HL-60/S4 (cell line): ENCODE measurements around the gene CREB5.

Source experiments
- in situ Hi-C: fragments of 300-500 bp; cut with MboI; formaldehyde crosslinking; loops from 2 replicates; pipeline ENCODE4 v1.14.3; 2022; ENCODE audit warnings: low sequenced_read_pairs

The CREB5 gene

GRCh38 chr7:28729727-28730126, 317.4 kb downstream of the CREB5 start:
- in situ Hi-C loops = no loop called here

DNA sequence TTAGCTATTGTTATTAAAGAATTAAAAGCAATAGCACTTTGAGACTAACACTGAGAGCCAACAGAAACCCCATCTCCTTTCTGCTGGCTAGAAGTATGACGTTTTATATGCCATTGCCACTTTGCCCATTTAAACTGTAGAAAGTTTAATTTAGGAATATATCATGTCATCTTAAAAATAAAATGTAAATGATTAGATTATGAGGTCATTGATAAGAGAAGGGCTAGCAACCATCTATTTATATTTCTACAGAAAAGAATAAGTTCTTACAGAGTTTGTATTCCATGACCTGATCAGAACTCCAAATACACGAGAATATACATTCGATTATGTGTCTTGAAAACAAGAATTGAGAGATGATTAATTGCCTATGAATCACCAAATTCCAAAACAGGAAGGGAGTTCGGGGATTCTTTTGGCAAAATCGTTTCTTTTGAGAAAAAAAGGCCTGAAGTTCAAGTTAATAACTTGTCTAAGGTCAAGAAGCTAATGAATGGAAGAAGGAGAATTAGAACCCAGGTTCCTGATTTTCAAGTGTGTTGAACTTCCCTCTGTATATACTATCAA, 318.9 kb downstream of the CREB5 start:
- in situ Hi-C loops = no loop called here

DNA sequence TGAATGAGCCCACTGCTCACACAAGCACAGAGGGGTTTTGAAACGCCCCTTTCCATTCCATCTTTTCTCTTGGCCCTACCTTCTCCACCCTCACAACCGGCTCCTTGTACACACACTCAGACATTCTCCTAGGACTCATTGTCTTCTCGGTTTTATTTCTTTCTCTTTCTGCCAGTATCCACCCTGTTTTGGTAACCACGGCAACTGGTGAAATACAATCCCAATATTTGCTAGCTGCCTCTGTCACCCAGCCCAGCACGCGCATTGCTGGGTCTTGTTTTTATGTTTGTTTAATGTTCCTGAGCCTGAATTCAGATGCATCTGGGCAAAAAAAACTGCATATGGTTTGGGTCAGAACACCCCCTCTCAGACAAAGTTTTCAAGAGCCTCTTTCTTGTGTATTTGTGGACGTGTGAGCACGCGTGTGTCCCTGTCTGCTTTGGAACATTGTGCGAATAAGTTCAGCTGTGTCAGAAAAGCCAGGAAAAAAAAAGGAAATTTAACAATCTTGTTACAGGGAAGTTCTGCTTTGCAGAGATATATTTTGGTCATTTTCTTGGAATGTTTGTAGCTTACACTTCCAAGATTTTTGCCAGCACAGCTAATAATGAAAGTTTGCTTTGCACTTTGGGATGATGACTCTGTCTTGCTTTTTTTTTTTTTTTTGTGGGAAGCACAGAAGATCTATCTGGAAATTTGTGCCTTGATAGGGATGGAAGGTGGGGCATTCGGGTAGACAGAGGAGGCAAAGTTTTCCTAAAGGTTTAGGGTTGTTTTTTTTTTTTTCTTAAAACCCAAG, 320.0 kb downstream of the CREB5 start:
- in situ Hi-C loops = no loop called here

DNA sequence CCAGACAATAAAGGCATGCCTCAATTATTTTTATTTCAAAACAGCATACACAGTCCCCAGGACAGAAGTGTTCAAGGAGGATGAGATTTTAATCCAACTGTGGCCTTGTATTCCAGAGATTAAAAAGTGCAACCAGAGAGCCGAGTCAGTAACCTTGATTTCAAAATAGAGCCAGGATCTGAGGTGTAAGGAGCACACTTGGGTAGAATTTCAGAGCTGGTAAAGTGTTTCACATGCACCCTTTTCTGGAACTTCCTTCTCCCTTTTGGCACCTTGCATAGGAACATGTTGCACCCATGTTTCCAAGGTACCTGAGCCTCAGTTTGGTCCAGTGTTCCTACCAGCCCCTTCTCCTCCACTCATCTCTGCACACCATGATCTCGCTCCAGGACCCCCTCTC, 320.7 kb downstream of the CREB5 start:
- in situ Hi-C loops = no loop called here

GRCh38 chr7:28738412-28738811, 326.1 kb downstream of the CREB5 start:
- in situ Hi-C loops = no loop called here

DNA sequence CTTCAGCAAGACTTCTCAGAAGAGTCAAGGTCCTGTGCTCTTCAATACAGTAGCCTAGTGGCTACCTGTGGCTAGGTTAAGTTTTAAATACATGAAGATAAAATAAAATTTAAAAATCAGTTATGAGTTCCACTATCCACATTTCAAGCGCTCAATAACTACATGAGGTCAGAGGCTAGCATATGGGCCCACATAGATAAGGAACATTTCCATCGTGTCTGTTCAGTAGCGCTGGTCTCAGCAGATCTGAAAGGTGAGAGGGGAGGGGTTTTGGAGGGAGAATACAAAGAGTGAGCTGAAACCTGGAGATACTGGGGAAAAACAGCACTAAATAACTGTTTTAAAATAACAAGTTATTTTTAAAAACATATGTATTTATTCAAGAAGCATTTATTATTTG, 326.8 kb downstream of the CREB5 start:
- in situ Hi-C loops = no loop called here

DNA sequence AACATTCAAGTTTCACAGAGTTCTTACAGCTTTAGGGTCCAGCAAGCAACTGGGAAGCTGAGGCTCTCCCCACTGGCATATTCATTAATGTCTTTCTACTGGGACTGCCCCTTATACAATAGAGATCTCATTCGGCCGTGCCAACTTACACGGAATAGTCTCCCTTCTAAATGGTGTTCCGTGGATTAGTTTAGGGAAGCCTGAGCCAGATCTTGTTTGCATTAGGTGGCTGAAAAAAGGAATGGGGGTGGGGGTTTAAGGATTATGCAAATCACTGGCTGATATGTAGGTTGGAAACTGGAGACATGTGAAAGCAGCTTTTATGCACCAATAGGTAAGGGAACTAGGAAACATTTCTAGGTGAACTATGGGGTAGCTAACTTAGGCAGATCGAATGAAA, 327.5 kb downstream of the CREB5 start:
- in situ Hi-C loops = no loop called here

DNA sequence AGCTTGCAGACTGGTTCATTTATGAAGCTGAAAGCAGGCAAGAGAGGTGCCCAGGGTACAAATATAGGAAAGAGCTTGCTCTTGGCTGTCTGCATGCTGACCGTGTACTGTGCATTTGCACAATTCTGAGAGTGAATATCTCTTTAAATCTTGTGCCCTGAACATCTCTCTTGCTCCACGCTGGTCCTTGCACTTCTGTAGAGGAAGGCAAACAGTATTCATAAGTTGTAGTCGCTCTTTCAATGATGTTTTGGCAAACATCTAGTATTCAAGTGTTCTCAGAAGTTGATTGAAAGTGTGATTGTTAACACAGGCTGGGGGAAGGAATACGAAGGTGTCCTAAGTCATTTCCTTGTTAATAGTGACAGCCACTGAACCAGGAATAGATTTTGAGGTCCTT, 332.6 kb downstream of the CREB5 start:
- in situ Hi-C loops = no loop called here

DNA sequence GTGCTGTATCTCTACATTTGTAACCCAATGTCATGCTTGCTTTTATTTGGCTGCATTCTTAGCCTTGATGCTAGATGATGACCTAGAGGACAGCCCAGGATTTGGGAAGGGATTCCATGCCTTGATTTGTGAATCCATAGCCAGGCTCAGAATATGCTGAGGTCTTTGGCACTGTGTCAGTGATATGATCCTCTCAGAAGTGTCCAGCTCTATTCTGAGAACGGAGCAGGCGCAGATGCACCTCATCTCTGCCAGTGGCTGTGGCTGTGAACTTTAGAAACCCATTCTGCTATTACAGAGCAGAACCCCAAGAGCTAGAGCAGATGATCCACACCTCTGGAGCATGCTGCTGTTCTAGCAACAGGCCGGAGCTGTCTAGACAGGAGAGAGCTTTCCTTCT, 333.0 kb downstream of the CREB5 start:
- in situ Hi-C loops = no loop called here

DNA sequence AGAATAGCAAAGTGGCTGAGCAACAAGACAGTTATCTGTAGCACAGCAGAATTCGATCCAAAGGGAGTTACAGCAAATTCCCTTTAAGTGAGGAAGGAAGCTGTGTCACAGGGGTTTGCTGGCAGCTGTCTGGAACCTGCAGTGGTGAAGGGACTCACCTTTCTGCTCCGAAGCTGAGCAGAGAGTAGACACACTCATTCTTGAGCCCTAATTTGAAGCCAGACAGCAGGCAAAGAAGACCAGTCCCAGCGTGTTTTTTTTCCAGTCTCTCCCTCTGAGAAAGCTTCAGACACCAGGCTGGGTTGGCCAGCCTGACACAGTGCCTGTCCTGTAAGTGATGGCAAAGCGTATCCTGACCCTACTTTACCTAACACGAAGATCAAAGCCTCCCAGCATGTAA, 335.1 kb downstream of the CREB5 start:
- in situ Hi-C loops = no loop called here

- in situ Hi-C loops = no loop called here
Measured at GRCh38 chr7:28747854-28748253, 335.5 kb downstream of the CREB5 start.

GRCh38 chr7:28748346-28748745, 336.0 kb downstream of the CREB5 start:
- in situ Hi-C loops = no loop called here

GRCh38 chr7:28748933-28749584, 336.7 kb downstream of the CREB5 start:
- in situ Hi-C loops = no loop called here

GRCh38 chr7:28749638-28750037, 337.3 kb downstream of the CREB5 start:
- in situ Hi-C loops = no loop called here

GRCh38 chr7:28750981-28751380, 338.7 kb downstream of the CREB5 start:
- in situ Hi-C loops = no loop called here

- in situ Hi-C loops = no loop called here
Measured at GRCh38 chr7:28753613-28754012, 341.3 kb downstream of the CREB5 start.

- in situ Hi-C loops = no loop called here
Measured at GRCh38 chr7:28754027-28754426, 341.7 kb downstream of the CREB5 start.

- in situ Hi-C loops = no loop called here
Measured at GRCh38 chr7:28754447-28754846, 342.1 kb downstream of the CREB5 start.

DNA sequence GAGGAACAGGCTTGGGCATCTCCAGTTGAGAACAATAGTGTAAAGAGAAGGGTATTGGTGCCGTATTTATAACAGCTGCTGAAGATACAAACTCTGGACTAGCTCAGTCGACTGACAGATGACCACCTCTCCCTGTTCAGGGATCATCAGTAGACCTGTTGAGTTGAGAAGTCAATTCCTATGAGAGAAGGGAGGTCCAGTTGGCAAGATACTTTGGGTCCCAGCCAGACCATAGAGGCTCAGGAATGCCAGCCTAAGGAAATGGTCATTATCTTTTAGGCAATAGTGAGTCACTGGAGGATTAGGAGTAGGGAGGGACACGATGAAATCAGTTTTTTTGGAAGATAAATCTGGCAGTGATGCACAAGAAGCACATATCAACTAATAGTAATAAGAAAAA, 342.9 kb downstream of the CREB5 start:
- in situ Hi-C loops = no loop called here

DNA sequence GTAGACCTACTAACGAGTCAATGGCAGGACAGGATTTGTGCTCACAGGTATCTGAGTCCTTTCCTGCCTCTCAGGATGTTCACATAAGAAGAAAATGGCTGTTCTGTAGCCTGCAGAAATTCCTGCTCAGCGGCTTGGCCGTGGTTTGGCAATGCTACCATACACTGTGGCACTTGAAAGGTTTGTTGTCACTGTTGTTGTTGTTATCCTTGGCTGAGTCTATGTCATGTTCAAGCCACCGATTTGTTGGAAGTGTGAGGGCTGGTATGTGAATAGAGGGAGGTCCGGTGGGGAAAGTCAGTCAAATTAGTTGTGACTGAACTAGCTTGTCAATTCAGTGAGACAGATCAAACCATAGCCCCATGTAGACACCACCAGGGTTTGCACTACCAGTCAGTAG, 345.9 kb downstream of the CREB5 start:
- in situ Hi-C loops = no loop called here

- in situ Hi-C loops = no loop called here
Measured at GRCh38 chr7:28759475-28759971, 347.2 kb downstream of the CREB5 start.

GRCh38 chr7:28761505-28761904, 349.2 kb downstream of the CREB5 start:
- in situ Hi-C loops = no loop called here
